Measurements from ENCODE around the gene MEGF6. TPM values are rescaled to one million over a fixed set of nuclear protein-coding genes. Genes with fewer than 3 reads are reported as not detected.

The MEGF6 gene
- total and polyA plus RNA-seq, 2 experiments from 2014 or later, result 11.6 to 21.9 TPM

- Histone ChIP-seq H3K27me3 (no peaks in the 10 kb centered on the region), H3K36me3 (replicated peaks; ENCODE audit: insufficient read depth, low read depth) (no peaks in the 10 kb centered on the region)
- WGBS (ENCODE audit: low lambda C conversion rate, missing lambda C conversion rate), result 96% methylated on average over 22 of the region's 22 CpGs
These were observed 22.9 kb upstream of the MEGF6 start for GRCh38 chr1:3634059-3634800.

GRCh38 chr1:3633344-3634058 is 22.2 kb upstream of the MEGF6 start:
- no peaks in the 10 kb centered on the region for H3K79me2 ChIP-seq
- H2AFZ ChIP-seq, result no peak overlapping the region
- no peak overlapping the region for H3K4me2 ChIP-seq
- H3K4me1 ChIP-seq (ENCODE audit: insufficient read depth), result no peaks in the 10 kb centered on the region
- H3K4me3 ChIP-seq, result no peak overlapping the region
- TF ChIP-seq, protein P1, sequence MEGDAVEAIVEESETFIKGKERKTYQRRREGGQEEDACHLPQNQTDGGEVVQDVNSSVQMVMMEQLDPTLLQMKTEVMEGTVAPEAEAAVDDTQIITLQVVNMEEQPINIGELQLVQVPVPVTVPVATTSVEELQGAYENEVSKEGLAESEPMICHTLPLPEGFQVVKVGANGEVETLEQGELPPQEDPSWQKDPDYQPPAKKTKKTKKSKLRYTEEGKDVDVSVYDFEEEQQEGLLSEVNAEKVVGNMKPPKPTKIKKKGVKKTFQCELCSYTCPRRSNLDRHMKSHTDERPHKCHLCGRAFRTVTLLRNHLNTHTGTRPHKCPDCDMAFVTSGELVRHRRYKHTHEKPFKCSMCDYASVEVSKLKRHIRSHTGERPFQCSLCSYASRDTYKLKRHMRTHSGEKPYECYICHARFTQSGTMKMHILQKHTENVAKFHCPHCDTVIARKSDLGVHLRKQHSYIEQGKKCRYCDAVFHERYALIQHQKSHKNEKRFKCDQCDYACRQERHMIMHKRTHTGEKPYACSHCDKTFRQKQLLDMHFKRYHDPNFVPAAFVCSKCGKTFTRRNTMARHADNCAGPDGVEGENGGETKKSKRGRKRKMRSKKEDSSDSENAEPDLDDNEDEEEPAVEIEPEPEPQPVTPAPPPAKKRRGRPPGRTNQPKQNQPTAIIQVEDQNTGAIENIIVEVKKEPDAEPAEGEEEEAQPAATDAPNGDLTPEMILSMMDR (IDR thresholded peaks at IDR 0.05; ENCODE audit: poor library complexity), result no peak
- TF ChIP-seq EZH2 (IDR thresholded peaks at IDR 0.05; ENCODE audit: borderline replicate concordance) (no peak), EZH2phosphoT487 (IDR thresholded peaks at IDR 0.05; ENCODE audit: low read depth, severe bottlenecking, unreplicated experiment) (no peak)
- H3K27ac ChIP-seq, result no peak overlapping the region
- WGBS (ENCODE audit: low lambda C conversion rate, missing lambda C conversion rate), result 94% methylated on average over 28 of the region's 28 CpGs
- H3K9me2 ChIP-seq (replicated peaks; ENCODE audit: insufficient read depth), result no peaks in the 10 kb centered on the region
- no peaks in the 10 kb centered on the region for H3K36me3 ChIP-seq (replicated peaks; ENCODE audit: insufficient read depth, low read depth)
- no peaks in the 10 kb centered on the region for H4K20me1 ChIP-seq (ENCODE audit: insufficient read depth, poor library complexity, severe bottlenecking)
- no peaks in the 10 kb centered on the region for H3K9me3 ChIP-seq (ENCODE audit: low read depth)
- no peak for DNase-seq (ENCODE audit: low spot score)
- H3K27me3 ChIP-seq, result no peaks in the 10 kb centered on the region

More at GRCh38 chr1:3634059-3634800, 22.9 kb upstream of the MEGF6 start:
- no peak overlapping the region for H3K4me2 ChIP-seq
- H3K27ac ChIP-seq, result no peak overlapping the region
- TF ChIP-seq EZH2 (IDR thresholded peaks at IDR 0.05; ENCODE audit: borderline replicate concordance) (no peak), EZH2phosphoT487 (IDR thresholded peaks at IDR 0.05; ENCODE audit: low read depth, severe bottlenecking, unreplicated experiment) (no peak)
- TF ChIP-seq, protein P1 (IDR thresholded peaks at IDR 0.05; ENCODE audit: poor library complexity), result no peak
- no peak overlapping the region for H2AFZ ChIP-seq
- H3K9me2 ChIP-seq (replicated peaks; ENCODE audit: insufficient read depth), result no peaks in the 10 kb centered on the region
- no peaks in the 10 kb centered on the region for H4K20me1 ChIP-seq (ENCODE audit: insufficient read depth, poor library complexity, severe bottlenecking)
- H3K79me2 ChIP-seq, result no peaks in the 10 kb centered on the region
- no peak for DNase-seq (ENCODE audit: low spot score)
- no peak overlapping the region for H3K4me3 ChIP-seq
- no peaks in the 10 kb centered on the region for H3K9me3 ChIP-seq (ENCODE audit: low read depth)
- no peaks in the 10 kb centered on the region for H3K4me1 ChIP-seq (ENCODE audit: insufficient read depth)

DNA sequence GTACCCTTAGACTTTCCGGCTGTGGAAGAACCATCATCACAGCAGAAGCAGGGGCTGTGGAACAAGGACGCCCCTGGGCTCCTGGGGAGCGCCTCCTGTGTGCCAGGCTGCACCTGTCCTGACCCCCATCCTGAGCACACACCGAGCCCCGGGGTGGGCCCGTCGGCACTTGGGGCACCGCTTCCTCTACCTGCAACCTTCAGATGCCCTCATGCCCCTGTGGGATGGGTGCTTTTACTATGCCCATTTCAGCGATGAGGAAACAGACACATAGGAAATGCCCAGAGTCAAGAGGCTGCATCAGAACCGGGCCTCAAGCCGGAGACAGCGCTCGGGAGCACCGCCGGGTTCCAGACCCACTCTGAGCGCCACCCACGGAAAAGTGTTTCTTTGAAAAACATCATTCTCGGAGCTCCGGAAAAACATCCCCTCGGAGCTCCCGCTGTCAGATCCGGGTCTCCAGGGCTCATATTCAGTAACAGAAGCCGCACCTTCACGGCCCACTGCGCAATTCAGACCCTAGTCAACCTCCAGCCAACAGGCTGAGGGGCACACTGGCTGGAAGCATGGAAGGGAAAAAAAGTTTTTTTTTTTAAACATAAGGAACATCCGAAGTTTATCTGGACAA is 21.5 kb upstream of the MEGF6 start:
- H3K9me2 ChIP-seq (replicated peaks; ENCODE audit: insufficient read depth), result no peaks in the 10 kb centered on the region
- 97% methylated on average over 25 of the region's 26 CpGs for WGBS (ENCODE audit: low lambda C conversion rate, missing lambda C conversion rate)
- H4K20me1 ChIP-seq (ENCODE audit: insufficient read depth, poor library complexity, severe bottlenecking), result no peaks in the 10 kb centered on the region
- no peaks in the 10 kb centered on the region for H3K36me3 ChIP-seq (replicated peaks; ENCODE audit: insufficient read depth, low read depth)
- no peaks in the 10 kb centered on the region for H3K4me1 ChIP-seq (ENCODE audit: insufficient read depth)
- no peaks in the 10 kb centered on the region for H3K27me3 ChIP-seq
- H3K79me2 ChIP-seq, result no peaks in the 10 kb centered on the region
- no peak overlapping the region for H3K27ac ChIP-seq
- H3K4me3 ChIP-seq, result no peak overlapping the region
- H2AFZ ChIP-seq, result no peak overlapping the region
- no peaks in the 10 kb centered on the region for H3K9me3 ChIP-seq (ENCODE audit: low read depth)
- TF ChIP-seq, protein P1 (IDR thresholded peaks at IDR 0.05; ENCODE audit: poor library complexity), result no peak
- TF ChIP-seq EZH2phosphoT487 (IDR thresholded peaks at IDR 0.05; ENCODE audit: low read depth, severe bottlenecking, unreplicated experiment), result no peak
- TF ChIP-seq EZH2 (IDR thresholded peaks at IDR 0.05; ENCODE audit: borderline replicate concordance), result no peak
- no peak overlapping the region for H3K4me2 ChIP-seq
- no peak for DNase-seq (ENCODE audit: low spot score)

Measured in hepatocyte (in vitro differentiated cells).